HG03469 (cell line): ENCODE measurements around the gene THBS2.
"Not testable (repeated sequence)": the region's sequence is repeated elsewhere in the genome, so short reads cannot be mapped to it uniquely, and the experiment has no call there.

Experiments
- ATAC-seq: cut with Tn5 transposase; IDR thresholded peaks from one replicate; pipeline ENCODE4 v1.9.1; 2021; ENCODE audit warnings: mild to moderate bottlenecking, moderate library complexity, moderate number of reproducible peaks; ENCODE audit not compliant: unreplicated experiment

Gene THBS2

DNA sequence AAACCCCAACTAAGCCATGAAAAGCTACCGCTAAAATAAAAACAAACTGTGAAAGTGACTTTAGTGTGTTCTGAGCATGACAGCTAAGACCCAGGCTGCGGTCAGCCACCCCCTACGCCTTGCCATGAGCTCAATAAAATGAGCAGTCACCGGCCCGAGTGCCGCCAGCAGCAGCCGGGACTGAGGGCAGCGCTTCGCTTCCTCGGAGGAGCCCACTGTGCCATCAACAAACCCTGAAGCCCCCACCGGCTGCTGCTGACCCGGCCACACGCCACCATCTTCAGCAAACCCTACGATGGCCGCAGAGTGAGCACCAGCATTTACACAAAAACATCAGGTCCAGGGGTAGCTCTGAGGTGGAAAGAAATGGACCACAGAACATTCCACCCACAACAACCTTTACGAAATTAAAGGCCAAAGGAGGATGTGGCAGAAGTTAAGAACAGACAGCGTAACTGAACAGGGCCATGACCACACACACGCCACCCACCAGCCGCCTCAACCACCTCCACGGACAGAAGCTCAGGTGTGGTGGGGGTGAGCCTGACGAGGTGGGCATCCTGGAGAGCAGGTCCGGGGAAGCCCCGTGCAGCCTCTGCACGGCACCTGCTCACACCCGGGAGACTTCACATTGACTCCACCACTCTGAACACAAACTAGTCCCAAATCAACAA lies 67.0 kb downstream of the THBS2 start:
- no peak for ATAC-seq

DNA sequence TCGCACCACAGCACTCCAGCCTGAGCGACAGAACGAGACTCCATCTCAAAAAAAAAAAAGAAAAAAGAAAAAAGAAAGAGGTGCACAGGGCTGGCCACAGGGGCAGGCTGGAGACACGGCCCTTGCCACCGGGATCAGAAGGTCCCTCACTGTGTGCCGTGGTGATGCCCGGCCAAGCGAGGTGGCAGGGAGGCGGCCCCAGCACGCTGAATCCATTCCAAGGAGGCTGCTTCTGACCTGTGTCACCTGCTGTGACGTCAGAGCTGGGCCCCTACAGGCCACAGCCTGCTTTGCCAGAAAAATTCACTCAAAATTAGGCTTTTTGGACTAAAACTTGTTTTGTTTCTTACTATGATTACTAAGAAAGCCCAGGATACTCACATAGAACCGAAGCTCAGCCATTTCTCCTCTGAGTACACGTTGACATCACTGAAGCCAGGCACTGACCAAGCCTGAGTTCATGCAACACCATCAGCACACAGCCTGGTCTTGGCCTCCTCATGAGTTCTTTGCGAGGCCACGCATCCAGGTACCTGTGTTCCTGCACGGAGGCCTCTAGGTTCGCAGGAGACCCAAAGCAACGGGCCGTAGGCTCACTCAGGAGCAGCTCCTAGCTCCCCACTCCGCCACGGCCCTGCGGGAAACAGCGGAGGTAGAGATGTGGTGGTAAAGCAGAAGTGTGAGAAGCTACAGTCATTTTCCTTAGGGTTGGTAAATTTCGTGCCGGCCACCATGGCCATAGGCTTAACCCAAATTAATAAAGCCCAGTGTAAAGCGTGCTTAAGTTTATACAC lies 67.8 kb downstream of the THBS2 start:
- ATAC-seq, result no peak

DNA sequence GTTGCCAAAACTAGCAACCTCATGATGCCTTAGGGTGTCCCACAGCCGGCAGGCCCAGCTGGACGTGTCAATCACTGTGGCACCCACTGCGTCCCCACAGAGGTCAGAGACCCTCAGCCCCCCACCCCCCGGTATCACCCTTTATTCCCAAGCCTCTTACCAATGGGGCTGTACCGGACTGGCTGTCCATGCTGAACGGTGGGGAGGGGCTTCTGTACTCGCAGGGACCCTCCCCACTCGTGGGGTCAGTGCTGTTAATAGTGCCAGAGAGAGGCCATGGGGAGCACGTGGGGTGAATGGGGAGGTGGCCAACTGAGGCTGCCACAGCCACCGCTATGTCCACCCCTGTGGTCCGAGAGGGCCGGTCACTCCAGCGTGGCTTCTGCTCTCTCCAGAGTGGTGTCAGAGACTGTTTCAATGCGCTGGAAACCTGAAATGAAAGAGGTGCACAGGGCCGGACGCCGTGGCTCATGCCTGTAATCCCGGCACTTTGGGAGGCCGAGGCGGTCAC lies 68.6 kb downstream of the THBS2 start:
- no peak for ATAC-seq

DNA sequence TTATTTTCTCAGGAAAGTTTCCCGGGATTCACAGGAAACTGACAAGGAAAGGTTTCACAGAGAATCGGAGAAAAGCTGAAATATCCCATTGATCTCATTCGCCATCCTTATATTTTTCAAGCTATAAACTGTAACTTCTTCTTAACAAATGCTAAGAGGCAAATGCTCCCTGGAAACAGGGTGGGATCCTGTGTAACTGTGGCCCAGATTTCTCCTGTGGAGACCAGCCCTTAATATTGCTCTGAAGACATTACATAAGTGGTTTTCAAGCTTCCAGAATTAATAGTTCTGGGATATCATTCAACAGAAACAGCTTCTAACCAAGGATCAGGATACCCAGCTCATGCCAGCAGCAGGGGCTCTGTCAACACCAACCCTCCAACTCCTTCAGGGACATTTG lies 69.2 kb downstream of the THBS2 start:
- no peak for ATAC-seq

DNA sequence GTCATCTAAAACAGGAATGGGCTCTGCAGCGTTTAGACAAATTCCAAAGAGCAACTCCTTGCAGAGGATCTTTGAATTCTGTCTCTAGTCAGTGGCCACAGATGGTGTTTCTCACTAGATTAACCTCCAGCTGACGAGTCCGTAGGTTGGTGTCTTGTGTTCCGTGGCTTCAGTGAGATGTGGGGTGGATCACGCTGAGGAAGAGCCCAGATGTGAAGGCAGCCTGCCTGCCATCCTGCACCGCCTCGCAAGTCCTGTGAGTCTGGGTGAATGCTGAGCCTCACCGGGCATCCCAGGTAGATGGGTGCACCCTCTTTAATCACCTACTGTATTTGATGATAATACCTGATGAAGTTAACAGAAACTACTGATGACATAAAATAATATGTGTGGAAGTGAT lies 70.4 kb downstream of the THBS2 start:
- no peak for ATAC-seq

DNA sequence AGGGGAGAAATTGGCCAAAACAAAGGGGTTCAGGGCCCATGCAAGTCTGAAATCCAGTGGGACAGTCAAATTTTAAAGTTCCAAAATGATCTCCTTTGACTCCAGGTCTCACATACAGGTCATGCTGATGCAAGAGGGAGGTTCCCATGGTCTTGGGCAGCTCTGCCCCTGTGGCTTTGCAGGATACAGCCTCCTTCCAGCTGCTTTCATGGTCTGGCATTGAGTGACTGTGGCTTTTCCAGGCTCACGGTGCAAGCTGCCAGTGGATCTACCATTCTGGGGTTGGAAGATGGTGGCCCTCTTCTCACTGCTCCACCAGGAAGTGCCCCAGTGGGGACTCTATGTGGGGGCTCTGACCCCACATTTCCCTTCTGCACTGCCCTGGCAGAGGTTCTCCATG lies 73.8 kb downstream of the THBS2 start:
- ATAC-seq, result not testable (repeated sequence)

DNA sequence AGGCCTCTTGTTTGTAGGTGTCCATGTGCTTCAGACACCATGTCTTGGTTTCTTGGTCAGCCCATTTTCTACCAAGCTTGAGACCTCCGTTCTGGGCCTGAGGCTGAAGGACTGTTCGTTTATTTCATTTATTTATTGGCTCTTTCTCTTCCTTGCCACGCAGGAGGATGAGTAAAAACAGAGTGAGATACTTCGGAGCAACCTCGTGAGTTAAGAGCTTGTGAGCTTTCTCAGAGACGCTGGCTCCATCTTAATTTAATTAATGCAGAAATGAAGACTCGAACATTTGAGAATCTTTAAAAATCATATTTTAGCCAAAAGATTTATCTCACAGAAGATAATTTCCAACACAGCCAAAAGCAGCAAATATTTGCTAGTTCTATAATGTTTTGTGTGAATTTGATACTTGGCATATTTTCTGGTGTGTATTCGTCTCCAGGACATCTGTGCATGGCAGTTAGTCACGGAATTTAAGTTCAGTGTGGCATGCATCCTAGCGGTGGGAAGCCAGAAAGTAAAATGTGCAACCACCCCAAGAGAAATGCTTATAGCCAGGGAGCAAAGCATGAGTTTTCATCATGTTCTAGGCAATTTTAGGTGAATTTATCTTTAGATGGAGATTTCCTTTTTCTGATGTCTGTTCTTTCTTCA lies 76.0 kb downstream of the THBS2 start:
- ATAC-seq, result no peak

DNA sequence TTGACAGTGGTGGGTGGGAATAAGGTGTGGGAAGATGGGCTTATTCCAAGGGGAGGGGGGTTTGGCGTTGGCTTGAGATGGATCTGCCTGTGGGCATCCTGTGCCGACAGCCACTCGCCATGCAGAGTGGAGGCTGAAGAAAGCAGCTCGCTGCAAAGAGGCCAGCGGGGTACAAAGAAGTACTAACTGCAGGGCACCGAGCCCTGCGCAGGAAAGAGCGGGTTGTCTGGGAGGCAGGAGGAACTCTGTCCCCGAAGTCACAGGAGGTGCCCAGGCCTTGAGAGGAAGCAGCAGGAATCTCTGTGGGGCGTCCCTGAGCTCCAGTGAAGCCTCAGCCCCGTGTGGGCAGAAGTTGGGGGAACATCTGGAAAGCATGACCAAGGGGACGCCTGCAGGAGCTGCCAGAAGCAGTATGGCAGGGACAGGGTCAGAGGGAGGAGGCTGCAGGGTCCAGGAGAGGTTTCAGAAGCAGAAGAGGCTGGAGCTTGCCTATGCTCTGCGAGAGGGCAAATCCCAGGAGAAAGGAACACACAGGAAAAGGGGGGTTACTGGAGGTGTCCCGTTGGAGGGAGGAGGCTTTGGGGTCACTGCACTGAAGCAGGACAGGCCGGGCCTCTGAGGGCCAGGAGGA lies 77.2 kb downstream of the THBS2 start:
- no peak for ATAC-seq

DNA sequence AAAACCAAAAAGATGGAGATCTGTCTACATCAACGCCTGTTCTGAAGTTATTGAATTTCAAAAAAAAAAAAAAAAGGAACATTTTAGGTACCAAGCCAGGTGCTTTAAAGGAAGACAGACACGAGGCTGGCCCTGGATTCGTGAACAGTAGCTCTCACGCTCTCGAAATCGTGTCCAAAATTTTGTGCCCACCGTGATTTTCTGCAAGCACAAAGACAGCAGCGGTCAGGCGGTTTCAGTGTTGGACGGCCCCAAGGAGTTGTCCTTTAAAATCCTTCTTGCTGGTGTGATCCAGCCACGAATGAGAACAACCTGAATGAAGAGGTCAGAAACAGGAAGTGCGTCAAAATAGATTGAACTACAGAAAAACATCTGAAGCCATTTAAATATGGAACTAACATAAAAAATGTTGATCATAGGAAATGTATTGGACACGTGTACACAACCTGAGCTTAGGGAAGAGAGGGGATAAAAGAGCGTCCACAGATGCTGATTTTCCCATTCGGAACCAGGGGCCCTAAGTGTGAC lies 78.2 kb downstream of the THBS2 start:
- ATAC-seq, result no peak

DNA sequence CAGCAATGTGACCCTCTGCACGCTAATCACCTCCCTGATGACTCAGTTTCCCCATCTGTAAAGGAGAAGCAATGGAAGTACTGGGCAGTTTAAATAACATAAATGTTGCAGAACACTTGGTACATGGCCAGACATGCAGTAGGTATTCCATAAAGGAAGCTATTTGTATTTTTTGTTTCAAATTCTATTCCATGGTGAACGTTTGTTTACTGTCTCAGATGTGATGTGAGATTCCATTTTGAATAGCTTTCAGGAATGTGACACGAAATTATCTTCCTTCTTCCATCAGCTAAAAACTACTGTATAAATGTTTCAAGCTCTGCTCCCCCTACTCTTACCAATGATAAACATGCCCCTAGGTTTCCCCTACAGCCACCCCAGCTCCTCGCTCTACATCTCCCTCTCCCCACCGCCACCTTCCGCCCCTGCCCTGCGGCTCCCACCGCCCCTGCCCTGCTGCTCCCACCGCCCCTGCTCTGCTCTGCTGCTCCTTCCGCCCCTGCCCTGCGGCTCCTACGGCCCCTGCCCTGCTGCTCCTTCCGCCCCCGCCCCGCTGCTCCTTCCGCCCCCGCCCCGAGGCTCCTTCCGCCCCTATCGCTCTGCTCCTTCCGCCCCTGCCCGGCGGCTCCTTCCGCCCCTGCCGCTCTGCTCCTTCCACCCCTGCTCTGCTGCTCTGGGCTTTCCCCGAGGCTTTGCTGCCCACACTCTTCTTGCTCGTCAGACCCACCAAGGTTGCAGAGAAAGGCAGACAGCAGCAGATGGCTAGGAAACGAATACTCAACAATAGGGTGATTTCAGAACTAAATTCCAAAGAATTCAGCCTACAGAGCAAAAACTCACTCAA lies 78.9 kb downstream of the THBS2 start:
- ATAC-seq, result no peak

DNA sequence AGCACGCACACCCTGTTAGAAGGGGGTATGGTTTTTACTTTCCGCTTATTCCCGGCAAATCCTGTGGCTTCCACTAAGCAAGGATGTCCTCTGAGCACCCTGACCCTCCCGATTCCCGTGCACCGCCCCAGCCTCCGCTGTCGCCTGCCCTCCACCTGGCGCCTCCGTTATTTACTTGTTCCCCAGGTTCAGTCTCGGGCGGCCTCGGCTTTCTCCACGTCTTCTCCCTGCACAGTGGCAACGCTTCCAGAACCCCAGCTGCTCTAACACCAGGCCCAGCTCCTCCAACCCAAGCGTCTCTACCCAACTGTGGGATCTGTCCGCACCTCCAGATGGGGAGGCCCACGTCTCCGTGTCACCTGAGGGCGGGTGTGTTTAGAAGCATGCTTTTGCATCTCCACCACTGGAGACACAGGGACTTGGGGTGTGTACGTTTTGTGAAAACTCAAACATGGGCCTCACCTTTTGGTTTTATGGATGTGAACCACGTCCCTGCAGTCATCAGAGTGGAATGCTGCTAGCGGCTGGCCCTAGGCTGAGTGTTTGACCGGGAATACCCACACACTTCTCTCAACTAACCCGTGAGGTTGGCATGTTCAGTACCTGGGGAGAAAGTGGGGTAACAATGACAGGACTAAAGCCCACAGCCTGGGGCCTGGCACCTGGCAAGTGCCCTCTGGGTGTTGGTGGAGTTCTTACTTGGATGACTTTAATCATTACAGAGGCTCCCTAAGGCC lies 79.9 kb downstream of the THBS2 start:
- no peak for ATAC-seq

DNA sequence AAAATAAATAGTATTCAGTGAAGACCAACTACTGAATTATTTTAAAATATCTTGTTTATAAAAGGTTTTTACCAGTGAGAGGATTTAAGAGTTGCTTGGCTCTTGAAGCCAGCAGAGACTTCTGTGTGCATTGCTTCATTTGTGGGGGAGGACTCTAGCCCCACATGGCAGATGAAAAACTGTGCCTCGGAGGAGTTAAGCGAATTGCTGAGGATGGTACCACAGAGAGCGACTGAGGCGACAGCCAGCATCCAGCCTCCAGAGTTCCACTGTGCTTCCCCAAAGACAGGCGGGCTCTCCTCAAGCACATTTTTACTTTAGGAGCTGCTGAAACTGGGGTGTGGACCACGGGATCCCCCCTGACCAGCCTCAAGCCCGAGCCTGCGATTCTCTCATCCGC lies 80.7 kb downstream of the THBS2 start:
- ATAC-seq, result no peak

DNA sequence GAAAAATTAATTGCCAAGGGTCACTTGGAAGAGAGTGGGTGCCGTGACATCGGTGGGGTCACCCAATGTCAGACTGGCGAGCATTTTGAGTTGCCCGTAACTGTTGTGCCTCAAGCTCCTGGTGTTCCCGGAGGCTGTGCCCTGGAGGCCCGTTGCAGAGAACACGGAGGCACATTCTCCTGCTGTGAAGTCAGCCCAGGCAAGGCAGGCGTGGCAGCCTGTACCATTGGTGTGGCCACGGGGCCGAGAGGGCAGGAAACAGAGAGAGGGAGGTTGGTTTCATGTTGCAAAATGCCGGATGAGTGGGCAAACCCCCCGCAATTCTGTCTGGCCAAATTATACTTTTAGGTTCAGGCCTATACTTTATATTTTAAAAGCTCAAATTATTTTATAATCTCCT lies 81.2 kb downstream of the THBS2 start:
- ATAC-seq, result no peak

DNA sequence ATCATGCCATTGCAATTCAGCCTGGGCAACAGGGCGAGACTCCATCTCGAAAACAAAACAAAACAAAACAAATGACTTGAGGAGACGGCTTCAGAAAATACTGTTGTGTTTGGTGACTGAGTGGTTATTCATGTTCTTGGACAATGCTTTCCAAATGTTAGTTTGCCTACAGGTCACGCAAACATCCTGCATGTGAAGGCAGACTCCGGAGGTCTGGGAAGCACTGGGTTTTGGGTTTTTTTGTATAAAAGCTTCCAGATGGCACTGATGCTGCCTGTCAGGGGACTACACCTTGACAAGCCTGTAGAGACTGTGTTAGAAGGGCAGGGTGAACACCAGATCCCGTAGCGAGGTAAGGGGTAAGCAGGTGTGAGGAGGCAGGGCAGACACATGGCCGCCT lies 81.7 kb downstream of the THBS2 start:
- ATAC-seq, result no peak

DNA sequence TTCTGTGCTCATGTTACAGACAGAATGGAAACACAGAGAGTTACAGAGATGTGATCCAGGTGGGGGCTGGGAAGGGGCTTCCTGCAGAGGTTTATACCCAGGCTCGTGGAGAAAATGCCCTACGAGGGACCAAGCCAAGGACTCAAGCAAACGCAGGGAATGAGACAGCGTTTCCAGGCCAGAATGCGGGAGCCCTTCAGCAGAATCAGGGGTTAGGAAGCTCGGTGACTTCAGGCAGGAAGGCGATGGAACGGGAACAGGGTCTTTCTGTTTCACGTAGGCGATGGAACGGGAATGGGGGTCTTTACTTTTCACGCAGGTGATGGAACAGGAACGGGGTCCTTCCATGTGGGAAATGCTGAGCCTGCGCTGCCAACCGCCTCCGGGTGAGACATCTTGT lies 82.6 kb downstream of the THBS2 start:
- no peak for ATAC-seq

DNA sequence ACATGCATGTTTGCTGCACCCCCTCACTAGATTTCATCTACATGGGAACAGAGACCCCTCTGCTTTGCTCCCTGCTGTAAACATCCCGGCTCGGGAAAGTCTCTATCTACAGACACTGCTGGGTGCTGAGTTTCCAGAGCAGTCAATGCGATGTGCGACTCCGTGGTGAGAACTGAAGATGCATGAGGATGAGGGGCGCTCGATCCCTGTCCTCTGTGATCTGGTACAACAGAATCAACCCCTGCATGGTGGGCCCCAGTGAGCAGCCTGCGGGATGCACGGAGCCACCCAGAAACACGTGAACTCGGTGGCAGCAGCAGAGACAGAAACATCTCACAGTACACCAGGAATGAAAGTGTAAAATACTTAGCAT lies 83.1 kb downstream of the THBS2 start:
- ATAC-seq, result no peak

DNA sequence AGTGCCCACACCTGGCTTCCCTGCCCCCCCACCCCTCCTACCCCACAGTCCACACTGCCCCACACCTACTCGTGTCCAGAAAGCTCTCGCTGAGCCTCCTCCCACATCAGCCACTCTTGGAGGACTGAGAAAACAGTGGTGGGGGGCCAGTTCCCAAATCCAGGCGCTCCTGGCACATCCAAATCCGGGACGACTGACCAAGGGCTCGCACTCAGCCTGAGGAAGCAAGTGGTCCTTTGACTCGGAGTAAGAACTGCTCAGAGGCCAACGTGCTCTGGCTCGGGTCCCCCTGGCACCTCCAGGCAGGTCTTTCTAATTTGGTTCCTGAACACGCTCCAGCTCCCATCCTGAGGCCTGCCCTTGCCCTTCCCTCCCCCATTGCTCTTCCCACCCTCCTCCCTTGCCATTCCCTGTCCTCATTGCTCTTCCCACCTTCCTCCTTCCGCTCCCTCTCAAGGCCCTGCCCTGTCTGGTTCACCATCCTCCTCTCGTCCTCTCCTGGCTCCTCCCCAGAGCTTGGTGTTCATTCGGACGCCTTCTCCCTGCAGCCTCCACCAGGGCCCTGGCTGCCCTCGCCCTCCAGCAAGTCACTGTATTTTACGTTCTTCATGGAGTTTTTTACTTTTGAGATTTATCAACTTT lies 83.6 kb downstream of the THBS2 start:
- ATAC-seq, result no peak

DNA sequence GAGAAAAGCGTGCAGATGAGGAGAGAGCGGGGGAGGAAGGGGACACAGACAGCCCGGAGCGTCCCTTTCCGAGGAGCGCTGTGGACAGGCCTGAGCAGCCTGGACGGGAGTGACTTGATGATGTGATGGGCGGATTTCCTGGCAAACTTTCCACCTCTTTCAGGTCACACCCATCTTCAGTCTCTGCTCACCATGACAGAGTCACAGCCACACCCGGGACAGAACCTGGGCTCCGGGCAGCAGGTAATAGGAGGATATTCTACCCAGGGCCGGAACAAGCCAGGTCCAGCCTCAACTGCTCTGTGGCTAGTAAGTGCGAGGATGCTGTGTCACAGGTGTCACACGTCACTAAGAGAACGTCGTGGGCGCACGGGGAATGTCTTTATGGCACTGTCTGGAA lies 84.3 kb downstream of the THBS2 start:
- ATAC-seq, result no peak

DNA sequence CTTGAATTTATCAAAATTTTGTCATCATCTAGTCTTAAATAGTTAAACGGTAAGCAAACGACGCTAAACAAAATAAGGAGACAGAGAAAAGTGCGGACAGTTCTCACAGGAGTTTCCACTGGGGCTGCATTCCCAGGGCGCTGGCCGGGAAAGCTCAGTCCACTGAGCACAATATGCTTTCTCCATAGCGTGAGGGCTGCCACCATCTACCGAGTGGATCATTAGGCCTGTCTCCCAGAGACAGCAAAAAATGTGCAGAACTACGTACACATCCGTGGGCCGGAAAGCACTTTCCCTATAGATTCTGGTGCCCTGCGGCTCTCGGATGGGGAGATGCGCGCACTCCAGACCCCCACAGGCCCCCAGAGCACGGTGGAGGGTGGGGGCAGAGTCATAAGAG lies 84.9 kb downstream of the THBS2 start:
- no peak for ATAC-seq
